Ishikawa (cell line): Measurements from ENCODE around the gene INHBE.

ENCODE experiments used
- CEBPB ChIP-seq: IDR thresholded peaks from 2 replicates; pipeline ENCODE4 v1.6.1; 2012
- CREB1 ChIP-seq: IDR thresholded peaks from 2 replicates; pipeline ENCODE4 v1.6.1; 2012; ENCODE audit warnings: low read depth
- FOXM1 ChIP-seq: IDR thresholded peaks from 2 replicates; pipeline ENCODE4 v1.6.1; 2012; ENCODE audit warnings: low read depth, borderline replicate concordance
- TAF1 ChIP-seq: IDR thresholded peaks from 2 replicates; pipeline ENCODE4 v1.6.1; 2012; ENCODE audit warnings: low read depth, mild to moderate bottlenecking

- TF ChIP-seq CREB1 (no peak), FOXM1 (no peak), TAF1 (no peak), CEBPB (no peak)
Observed at GRCh38 chr12:57487055-57487596, 32.0 kb downstream of the INHBE start.
